ENCODE measurements around the gene ZBTB7A.
"Not testable (repeated sequence)": the region's sequence is repeated elsewhere in the genome, so short reads cannot be mapped to it uniquely, and the experiment has no call there.

The ZBTB7A gene

DNA sequence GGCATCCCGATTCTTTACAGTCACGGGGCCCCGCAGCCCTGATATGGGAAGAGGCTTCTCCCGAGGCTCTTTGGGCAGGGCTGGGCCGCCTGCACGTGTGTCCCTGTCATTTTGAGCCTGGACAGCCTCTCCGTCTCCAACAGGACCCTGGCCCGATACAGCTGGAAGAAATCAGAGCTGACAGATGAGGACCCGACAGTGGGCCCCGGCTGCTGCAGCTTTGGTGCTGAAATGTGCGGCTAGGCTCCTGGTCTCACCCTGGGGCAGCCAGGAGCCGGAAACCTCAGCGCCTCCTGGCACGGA lies 55.9 kb downstream of the ZBTB7A start:
- H3K4me3 ChIP-seq (replicated peaks in 1 of 2; ENCODE audit: low read depth in 2 of 2, low read length in 2 of 2), result no peak overlapping the region
- DNase-seq (ENCODE audit: low read depth in 2 of 2), result no peak
- TF ChIP-seq, protein P1, sequence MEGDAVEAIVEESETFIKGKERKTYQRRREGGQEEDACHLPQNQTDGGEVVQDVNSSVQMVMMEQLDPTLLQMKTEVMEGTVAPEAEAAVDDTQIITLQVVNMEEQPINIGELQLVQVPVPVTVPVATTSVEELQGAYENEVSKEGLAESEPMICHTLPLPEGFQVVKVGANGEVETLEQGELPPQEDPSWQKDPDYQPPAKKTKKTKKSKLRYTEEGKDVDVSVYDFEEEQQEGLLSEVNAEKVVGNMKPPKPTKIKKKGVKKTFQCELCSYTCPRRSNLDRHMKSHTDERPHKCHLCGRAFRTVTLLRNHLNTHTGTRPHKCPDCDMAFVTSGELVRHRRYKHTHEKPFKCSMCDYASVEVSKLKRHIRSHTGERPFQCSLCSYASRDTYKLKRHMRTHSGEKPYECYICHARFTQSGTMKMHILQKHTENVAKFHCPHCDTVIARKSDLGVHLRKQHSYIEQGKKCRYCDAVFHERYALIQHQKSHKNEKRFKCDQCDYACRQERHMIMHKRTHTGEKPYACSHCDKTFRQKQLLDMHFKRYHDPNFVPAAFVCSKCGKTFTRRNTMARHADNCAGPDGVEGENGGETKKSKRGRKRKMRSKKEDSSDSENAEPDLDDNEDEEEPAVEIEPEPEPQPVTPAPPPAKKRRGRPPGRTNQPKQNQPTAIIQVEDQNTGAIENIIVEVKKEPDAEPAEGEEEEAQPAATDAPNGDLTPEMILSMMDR (IDR thresholded peaks at IDR 0.05; ENCODE audit: low read depth, low read length), result no peak

DNA sequence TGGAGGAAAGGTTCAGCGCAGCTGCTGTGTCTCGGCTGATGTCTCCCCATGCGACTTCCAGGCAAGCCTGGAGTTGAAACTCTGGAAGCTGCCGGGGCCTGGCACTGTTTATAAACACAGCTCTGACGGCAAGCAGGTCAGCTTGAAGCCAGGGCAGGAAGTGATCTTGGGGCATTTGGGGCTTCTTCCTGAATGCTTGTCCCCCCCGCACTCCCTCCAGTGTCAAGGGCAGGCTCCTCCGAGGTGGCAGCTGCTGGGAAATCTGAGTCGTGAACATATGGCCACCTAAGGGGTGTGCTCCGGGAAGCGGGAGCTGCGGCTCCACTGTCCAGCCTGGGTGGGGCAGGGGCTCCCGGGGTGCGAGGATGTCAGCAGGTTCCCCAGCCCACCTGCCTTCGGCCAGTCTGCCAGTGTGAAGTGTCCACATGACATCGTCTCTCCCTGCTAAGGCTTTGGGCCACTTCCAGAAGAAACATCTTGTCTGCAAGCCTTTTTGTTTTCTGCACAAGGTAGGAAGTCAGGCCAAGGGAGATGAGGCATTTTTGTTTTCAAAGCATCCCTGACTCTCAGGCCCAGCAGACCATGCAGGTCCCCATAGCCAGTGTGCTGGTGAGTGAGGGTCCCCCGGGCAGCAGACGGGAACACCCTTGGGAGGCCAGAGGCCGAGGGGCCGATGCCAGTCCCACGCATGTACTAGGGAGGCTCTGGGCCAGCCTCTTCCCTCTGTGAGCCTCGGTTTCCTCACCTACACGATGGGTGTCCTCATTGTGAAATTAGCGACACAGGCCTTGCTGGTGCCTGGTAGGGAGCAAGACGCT lies 56.5 kb downstream of the ZBTB7A start:
- H3K4me3 ChIP-seq (replicated peaks in 1 of 2; ENCODE audit: low read depth in 2 of 2, low read length in 2 of 2), result no peak overlapping the region
- TF ChIP-seq, protein P1 (IDR thresholded peaks at IDR 0.05; ENCODE audit: low read depth, low read length), result no peak
- DNase-seq (ENCODE audit: low read depth in 2 of 2), result no peak

DNA sequence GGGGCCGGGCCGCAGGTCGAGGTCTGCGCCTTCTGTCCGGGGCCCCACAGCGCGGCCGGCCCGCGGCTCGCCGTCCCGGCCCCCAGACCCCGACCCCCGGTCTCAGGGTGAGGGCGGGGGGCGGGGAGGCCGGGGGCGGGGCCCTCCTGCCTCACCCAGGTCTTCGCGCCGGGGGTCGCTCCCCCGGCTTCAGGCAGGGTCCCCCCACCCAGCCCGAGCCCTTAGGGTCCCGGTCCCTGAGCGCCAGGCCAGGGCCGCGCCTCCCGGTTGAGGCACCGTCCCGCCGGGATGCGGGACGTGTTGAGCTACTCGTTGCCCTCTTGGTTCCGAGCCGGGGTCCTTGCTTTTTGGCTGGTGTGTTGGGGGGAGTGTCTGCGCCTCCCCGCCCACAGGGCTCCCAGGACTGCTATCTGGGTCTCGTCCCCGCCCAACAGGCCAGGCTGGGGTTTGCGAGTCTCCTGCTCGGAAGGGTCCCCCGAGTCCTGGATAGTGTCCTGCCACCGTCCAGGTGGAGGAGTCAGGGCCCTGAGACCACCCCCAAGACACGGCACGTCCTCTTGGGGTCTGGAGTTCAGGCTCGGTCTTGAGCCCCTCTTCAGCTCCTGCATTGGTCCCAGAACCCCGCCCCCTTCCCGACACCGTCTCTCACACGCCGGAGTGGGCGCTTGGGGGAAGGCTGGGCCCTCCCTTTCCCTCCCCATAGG lies 58.7 kb downstream of the ZBTB7A start:
- peak in 1 of 2 donors; percentile 23 for DNase-seq (ENCODE audit: low read depth in 2 of 2)
- TF ChIP-seq, protein P1 (IDR thresholded peaks at IDR 0.05; ENCODE audit: low read depth, low read length), result no peak
- peak overlapping the region; percentile 71 to 96 for H3K4me3 ChIP-seq (replicated peaks in 1 of 2; ENCODE audit: low read depth in 2 of 2, low read length in 2 of 2)

DNA sequence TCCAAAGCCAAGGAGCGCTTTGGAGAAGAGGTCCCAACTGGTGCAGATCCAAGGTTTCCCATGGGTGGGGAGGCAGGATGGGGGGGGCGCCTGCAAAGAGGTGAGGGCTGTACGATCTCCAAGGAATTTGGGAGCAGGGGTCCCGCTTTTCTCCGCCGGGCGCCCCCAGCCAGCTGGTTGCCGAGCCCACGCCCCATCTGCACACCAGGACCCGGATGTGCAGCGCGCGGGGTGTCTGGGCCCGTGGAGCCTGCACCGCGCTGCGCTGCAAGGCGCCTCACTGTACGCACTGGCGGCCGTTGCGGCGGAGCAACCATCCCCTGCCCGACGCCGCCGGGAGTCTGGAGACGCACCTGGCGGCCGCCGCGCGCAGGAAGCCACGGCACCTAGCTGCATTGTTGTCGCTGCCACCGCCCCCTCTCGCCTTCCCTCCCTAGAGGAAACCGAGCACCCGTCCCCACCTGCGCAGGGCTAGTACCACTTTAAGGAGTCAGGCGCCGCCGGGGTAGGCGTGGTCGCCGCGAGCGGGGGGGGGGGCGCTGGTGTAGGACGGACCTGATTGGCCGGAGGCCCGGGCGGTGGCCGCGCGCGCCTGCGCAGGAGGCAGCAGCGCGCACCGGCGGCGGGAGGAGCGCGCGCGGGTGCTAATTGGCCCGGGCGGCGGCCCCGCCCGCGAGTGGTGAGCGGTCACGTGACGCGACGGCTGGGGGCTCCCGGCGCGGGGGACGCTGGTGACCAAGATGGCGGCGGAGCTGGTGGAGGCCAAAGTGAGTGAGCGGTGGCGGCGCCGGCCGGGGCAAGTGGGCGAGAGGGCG lies 59.5 kb downstream of the ZBTB7A start, which contains the start of gene PIAS4:
TSS of gene PIAS4 (plus strand) at position 716 of the 815 bp plus-strand sequence. CDS start at position 741, 25 bp downstream.
- peak within 1 kb of the TSS; percentile 88 to 96 for H3K4me3 ChIP-seq (replicated peaks in 1 of 2; ENCODE audit: low read depth in 2 of 2, low read length in 2 of 2)
- peak; percentile 91 to 96 for DNase-seq (ENCODE audit: low read depth in 2 of 2)
- TF ChIP-seq, protein P1 (IDR thresholded peaks at IDR 0.05; ENCODE audit: low read depth, low read length), result no peak

DNA sequence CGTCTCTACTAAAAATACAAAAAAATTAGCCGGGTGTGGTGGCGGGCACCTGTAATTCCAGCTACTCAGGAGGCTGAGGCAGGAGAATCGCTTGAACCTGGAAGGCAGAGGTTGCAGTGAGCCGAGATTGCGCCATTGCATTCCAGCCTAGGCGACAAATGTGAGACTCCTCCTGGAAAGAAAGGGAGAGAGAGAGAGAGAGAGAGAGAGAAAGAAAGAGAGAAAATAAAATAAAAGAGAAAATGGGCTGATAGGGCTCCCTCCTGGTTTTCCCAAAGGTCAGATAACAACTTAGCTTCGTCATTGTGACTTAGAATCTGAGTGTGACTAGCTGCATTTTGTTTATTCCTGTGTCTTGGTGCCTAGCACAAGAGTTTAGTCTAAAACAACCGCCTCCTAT lies 61.3 kb downstream of the ZBTB7A start:
- H3K4me3 ChIP-seq (replicated peaks in 1 of 2; ENCODE audit: low read depth in 2 of 2, low read length in 2 of 2); DNase-seq (ENCODE audit: low read depth in 2 of 2): not testable (repeated sequence)

DNA sequence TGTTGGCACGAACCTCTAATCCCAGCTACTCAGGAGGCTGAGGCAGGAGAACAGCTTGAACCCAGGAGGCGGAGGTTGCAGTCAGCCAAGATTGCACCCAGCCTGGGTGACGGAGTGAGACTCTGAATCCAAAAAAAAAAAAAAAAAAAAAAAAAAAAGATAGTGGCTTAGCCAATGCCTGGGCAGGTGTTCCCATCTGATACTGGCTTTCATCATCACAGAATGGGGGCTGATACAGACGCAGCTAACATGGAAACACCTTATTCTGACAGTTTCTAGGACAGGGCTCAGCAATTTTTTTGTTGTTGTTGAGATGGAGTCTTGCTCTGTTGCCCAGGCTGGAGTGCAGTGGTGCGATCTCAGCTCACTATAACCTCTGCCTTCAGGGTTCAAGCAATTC lies 65.9 kb downstream of the ZBTB7A start:
- H3K4me3 ChIP-seq (replicated peaks in 1 of 2; ENCODE audit: low read depth in 2 of 2, low read length in 2 of 2); DNase-seq (ENCODE audit: low read depth in 2 of 2): not testable (repeated sequence)

DNA sequence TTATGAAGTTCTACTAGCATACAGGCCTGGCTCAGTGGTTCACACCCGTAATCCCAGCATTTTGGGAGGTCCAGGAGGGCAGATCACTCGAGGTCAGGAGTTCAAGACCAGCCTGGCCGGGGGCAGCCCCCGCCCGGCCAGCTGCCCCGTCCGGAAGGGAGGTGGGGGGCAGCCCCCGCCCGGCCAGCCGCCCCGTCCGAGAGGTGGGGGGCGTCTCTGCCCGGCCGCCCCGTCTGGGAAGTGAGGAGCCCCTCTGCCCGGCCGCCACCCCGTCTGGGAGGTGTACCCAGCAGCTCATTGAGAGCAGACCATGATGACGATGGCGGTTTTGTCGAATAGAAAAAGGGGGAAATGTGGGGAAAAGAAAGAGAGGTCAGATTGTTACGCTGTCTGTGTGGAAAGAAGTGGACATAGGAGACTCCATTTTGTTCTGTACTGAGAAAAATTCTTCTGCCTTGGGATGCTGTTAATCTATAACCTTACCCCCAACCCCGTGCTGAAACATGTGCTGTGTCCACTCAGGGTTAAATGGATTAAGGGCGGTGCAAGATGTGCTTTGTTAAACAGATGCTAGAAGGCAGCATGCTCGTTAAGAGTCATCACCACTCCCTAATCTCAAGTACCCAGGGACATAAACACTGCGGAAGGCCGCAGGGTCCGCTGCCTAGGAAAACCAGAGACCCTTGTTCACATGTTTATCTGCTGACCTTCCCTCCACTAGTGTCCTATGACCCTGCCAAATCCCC lies 67.9 kb downstream of the ZBTB7A start:
- H3K4me3 ChIP-seq (replicated peaks in 1 of 2; ENCODE audit: low read depth in 2 of 2, low read length in 2 of 2); DNase-seq (ENCODE audit: low read depth in 2 of 2): not testable (repeated sequence)

Data from cardiac fibroblast (primary cell).